HEK293 (cell line): ENCODE measurements around the gene YAF2.

Source experiments
- CTCF ChIA-PET: fragments of 350-600 bp; formaldehyde crosslinking; extraction: SDS; loops from one replicate; lab custom pipeline; 2021; ENCODE audit warnings: antibody characterized with exemption; lab: Yijun Ruan, JAX
- POLR2A ChIA-PET: fragments of 300-600 bp; formaldehyde crosslinking; extraction: SDS; loops from one replicate; lab custom pipeline; 2020; ENCODE audit warnings: antibody characterized with exemption, inconsistent platforms; lab: Yijun Ruan, JAX
- H3K27ac ChIP-seq: fragments of 200-500 bp; sonication (Bioruptor generic); 2 replicates; pipeline ENCODE4 v1.5.1; 2014; ENCODE audit warnings: low read depth, low read length, control low read depth, inconsistent platforms; ENCODE audit errors: extremely low read depth
- H3K36me3 ChIP-seq, 2 experiments: fragments of 200-500 bp in 1 of 2; sonication (Bioruptor generic) in 1 of 2; 1 replicate in 1 of 2; 2 replicates in 1 of 2; pipeline ENCODE4 v1.5.1; 2014 to 2017; ENCODE audit warnings: inconsistent platforms in 2 of 2, low read length in 2 of 2; ENCODE audit not compliant: control insufficient read depth in 2 of 2, insufficient read depth in 1 of 2
- H3K4me1 ChIP-seq: fragments of 200-500 bp; sonication (Bioruptor generic); 2 replicates; pipeline ENCODE4 v1.5.1; 2014; ENCODE audit warnings: mild to moderate bottlenecking, low read length, inconsistent platforms; ENCODE audit not compliant: control insufficient read depth, insufficient read depth
- H3K4me3 ChIP-seq: 2 replicates; pipeline ENCODE4 v1.5.1; 2011; ENCODE audit warnings: low read depth, mild to moderate bottlenecking, control low read depth, low read length, moderate library complexity
- H3K9me3 ChIP-seq: fragments of 200-500 bp; sonication (Bioruptor generic); 2 replicates; pipeline ENCODE4 v1.5.1; 2014; ENCODE audit warnings: low read depth, low read length, inconsistent platforms; ENCODE audit not compliant: control insufficient read depth, insufficient read depth
- MYNN ChIP-seq: fragments of 450-650 bp; formaldehyde crosslinking; IDR thresholded peaks from 2 replicates; pipeline ENCODE4 v1.5.1; 2016; ENCODE audit warnings: missing biosample characterization, missing genetic modification characterization, borderline replicate concordance
- PATZ1 ChIP-seq: fragments of 450-650 bp; formaldehyde crosslinking; IDR thresholded peaks from 2 replicates; pipeline ENCODE4 v1.5.1; 2016; ENCODE audit warnings: missing biosample characterization, missing genetic modification characterization
- PRDM4 ChIP-seq: fragments of 450-650 bp; formaldehyde crosslinking; IDR thresholded peaks from 2 replicates; pipeline ENCODE4 v1.5.1; 2017; ENCODE audit warnings: missing biosample characterization, missing genetic modification characterization
- REST ChIP-seq: fragments of 450-650 bp; formaldehyde crosslinking; IDR thresholded peaks from 2 replicates; pipeline ENCODE4 v1.5.1; 2016; ENCODE audit warnings: missing biosample characterization, missing genetic modification characterization
- SP2 ChIP-seq: fragments of 450-650 bp; formaldehyde crosslinking; IDR thresholded peaks from 2 replicates; pipeline ENCODE4 v1.5.1; 2016; ENCODE audit warnings: missing biosample characterization, missing genetic modification characterization
- SP3 ChIP-seq: fragments of 450-650 bp; formaldehyde crosslinking; IDR thresholded peaks from 2 replicates; pipeline ENCODE4 v1.5.1; 2016; ENCODE audit warnings: missing biosample characterization, missing genetic modification characterization
- WT1 ChIP-seq: fragments of 450-650 bp; formaldehyde crosslinking; IDR thresholded peaks from 2 replicates; pipeline ENCODE4 v1.5.1; 2016; ENCODE audit warnings: missing biosample characterization, missing genetic modification characterization
- ZIC2 ChIP-seq: fragments of 450-650 bp; formaldehyde crosslinking; IDR thresholded peaks from 2 replicates; pipeline ENCODE4 v1.5.1; 2016; ENCODE audit warnings: missing biosample characterization, missing genetic modification characterization
- ZNF133 ChIP-seq: fragments of 450-650 bp; formaldehyde crosslinking; IDR thresholded peaks from 2 replicates; pipeline ENCODE4 v1.5.1; 2016; ENCODE audit warnings: missing biosample characterization, missing genetic modification characterization
- ZNF138 ChIP-seq: fragments of 450-650 bp; formaldehyde crosslinking; IDR thresholded peaks from 2 replicates; pipeline ENCODE4 v1.5.1; 2016; ENCODE audit warnings: missing biosample characterization, missing genetic modification characterization, borderline replicate concordance
- ZNF169 ChIP-seq: fragments of 450-650 bp; formaldehyde crosslinking; IDR thresholded peaks from 2 replicates; pipeline ENCODE4 v1.5.1; 2016; ENCODE audit warnings: missing biosample characterization, missing genetic modification characterization
- ZNF18 ChIP-seq: fragments of 450-650 bp; formaldehyde crosslinking; IDR thresholded peaks from 2 replicates; pipeline ENCODE4 v1.5.1; 2016; ENCODE audit warnings: missing biosample characterization, missing genetic modification characterization
- ZNF266 ChIP-seq: fragments of 450-650 bp; formaldehyde crosslinking; IDR thresholded peaks from 2 replicates; pipeline ENCODE4 v1.5.1; 2016; ENCODE audit warnings: missing biosample characterization, missing genetic modification characterization, low read depth
- ZNF335 ChIP-seq: fragments of 450-650 bp; formaldehyde crosslinking; conservative IDR thresholded peaks from 2 replicates; pipeline ENCODE4 v1.5.1; 2016; ENCODE audit warnings: missing biosample characterization, missing genetic modification characterization
- ZNF362 ChIP-seq: fragments of 450-650 bp; formaldehyde crosslinking; IDR thresholded peaks from 2 replicates; pipeline ENCODE4 v1.5.1; 2016; ENCODE audit warnings: missing biosample characterization, missing genetic modification characterization
- ZNF398 ChIP-seq: fragments of 450-650 bp; formaldehyde crosslinking; IDR thresholded peaks from 2 replicates; pipeline ENCODE4 v1.5.1; 2017; ENCODE audit warnings: missing biosample characterization, missing genetic modification characterization
- ZNF707 ChIP-seq: fragments of 450-650 bp; formaldehyde crosslinking; IDR thresholded peaks from 2 replicates; pipeline ENCODE4 v1.5.1; 2016; ENCODE audit warnings: missing biosample characterization, missing genetic modification characterization

The YAF2 gene

GRCh38 chr12:42144408-42145196 lies 93.4 kb downstream of the YAF2 start, which contains the start of gene GXYLT1 (continued):
- TF ChIP-seq REST (no peak), ZNF362 (tag by site-specific recombination) (no peak), PATZ1 (peak; percentile 52), SP2 (tag by site-specific recombination) (peak; percentile 88), ZNF707 (tag by site-specific recombination) (no peak), WT1 (tag by site-specific recombination) (no peak; the same call in 1 of the 2 replicates), ZNF133 (tag by site-specific recombination) (no peak), SP3 (peak; percentile 78), ZNF169 (tag by site-specific recombination) (no peak), ZIC2 (tag by site-specific recombination) (peak; percentile 44; the same call in 1 of the 2 replicates), ZNF18 (tag by site-specific recombination) (peak; percentile 86), ZNF138 (no peak), ZNF398 (tag by site-specific recombination) (peak; percentile 79), ZNF266 (tag by site-specific recombination) (no peak), MYNN (tag by site-specific recombination) (no peak)

GRCh38 chr12:42144158-42144407 lies 94.0 kb downstream of the YAF2 start:
- POLR2A ChIA-PET = interaction anchor here (1.6 kb wide), 1 partner anchor 95 kb away, joined by 9 read pairs; the partner anchor contains the start of gene YAF2
- no peaks in the 10 kb centered on the region for H3K36me3 ChIP-seq
- H3K4me1 ChIP-seq = peaks cover 22% of the 10 kb centered on the region
- no peak for TF ChIP-seq PRDM4 (tag by site-specific recombination)
- 0 out of 2 replicates have a peak, but pooled peaks have one; percentile 17 for TF ChIP-seq ZNF335 (tag by site-specific recombination)
- CTCF ChIA-PET = no interaction called here
- H3K27ac ChIP-seq = peak overlapping the region; percentile 89
- H3K9me3 ChIP-seq = no peaks in the 10 kb centered on the region
- H3K4me3 ChIP-seq = peak overlapping the region; percentile 70
